Spinal cord (tissue), 10 donors: Measurements from ENCODE around the gene CFAP221. TPM values are rescaled to one million over a fixed set of nuclear protein-coding genes. Genes with fewer than 3 reads are reported as not detected.

ENCODE experiments used
- DNase-seq, 6 donors: peaks; one replicate each; pipeline versions ENCODE4 v3.0.0 to v3.0.0-alpha.2; 2013 to 2015; ENCODE audit warnings: low spot score in 6 of 6, low read depth in 4 of 6
- H3K27ac ChIP-seq: one replicate; pipeline ENCODE4 v1.5.1; 2013; ENCODE audit warnings: low read depth, low read length, control low read depth
- H3K27me3 ChIP-seq: one replicate; pipeline ENCODE4 v1.6.1; 2013; ENCODE audit warnings: low read length; ENCODE audit not compliant: control insufficient read depth, insufficient read depth
- H3K36me3 ChIP-seq: one replicate; pipeline ENCODE4 v1.6.1; 2013; ENCODE audit warnings: low read length; ENCODE audit not compliant: control insufficient read depth, insufficient read depth
- H3K4me1 ChIP-seq: one replicate; pipeline ENCODE4 v1.6.1; 2013; ENCODE audit warnings: low read length; ENCODE audit not compliant: control insufficient read depth, insufficient read depth
- H3K4me3 ChIP-seq: one replicate; pipeline ENCODE4 v1.5.1; 2013; ENCODE audit warnings: low read depth, low read length, control low read depth
- H3K9me3 ChIP-seq: one replicate; pipeline ENCODE4 v1.6.1; 2013; ENCODE audit warnings: low read length; ENCODE audit not compliant: control insufficient read depth, insufficient read depth
- WGBS: methylation state at CpG from one replicate; pipeline ENCODE4 v1.1.5; 2013; ENCODE audit warnings: missing lambda C conversion rate; ENCODE audit not compliant: insufficient coverage; 5-methylcytosine and 5-hydroxymethylcytosine counted together
- polyA plus RNA-seq, 2 donors: library from polyadenylated mRNA; unstranded; fragments of 120-200 nt; gene quantifications; one replicate each; pipeline ENCODE4 v1.2.1, GENCODE V29; 2013; ENCODE audit not compliant: insufficient read length in 2 of 2
- total RNA-seq, 2 donors: library from RNA; depleted of rRNA in 1 of 2; stranded (reverse); fragments of 120-200 nt in 1 of 2; fragments of >200 nt in 1 of 2; gene quantifications; one replicate each; pipeline versions ENCODE4 v1.2.3 to v1.2.4, GENCODE V29; 2013 to 2014
- donor health status: healthy.

CFAP221 gene
- total and polyA plus RNA-seq, 4 donors: 12.8 to 20.3 (median 15.7) TPM

DNA sequence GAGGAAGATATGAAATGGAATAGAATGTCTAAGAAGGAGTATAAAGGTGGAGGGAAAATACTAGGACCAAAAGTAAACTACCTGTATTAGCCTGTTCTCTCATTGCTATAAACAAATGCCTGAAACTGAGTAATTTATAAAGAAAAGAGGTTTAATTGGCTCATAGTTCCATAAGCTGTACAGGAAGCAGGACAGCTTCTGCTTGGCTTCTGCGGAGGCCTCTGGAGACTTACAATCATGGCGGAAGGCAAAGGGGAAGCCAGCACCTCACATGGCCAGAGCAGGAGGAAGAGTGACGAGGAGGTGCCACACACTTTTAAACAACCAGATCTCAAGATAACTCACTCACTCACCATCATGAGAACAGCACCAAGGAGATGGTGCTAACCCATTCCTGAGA lies 101.9 kb downstream of the CFAP221 start:
- H3K27me3 ChIP-seq: no peaks in the 10 kb centered on the region
- 100% methylated on average over 2 of the region's 3 CpGs for WGBS

DNA sequence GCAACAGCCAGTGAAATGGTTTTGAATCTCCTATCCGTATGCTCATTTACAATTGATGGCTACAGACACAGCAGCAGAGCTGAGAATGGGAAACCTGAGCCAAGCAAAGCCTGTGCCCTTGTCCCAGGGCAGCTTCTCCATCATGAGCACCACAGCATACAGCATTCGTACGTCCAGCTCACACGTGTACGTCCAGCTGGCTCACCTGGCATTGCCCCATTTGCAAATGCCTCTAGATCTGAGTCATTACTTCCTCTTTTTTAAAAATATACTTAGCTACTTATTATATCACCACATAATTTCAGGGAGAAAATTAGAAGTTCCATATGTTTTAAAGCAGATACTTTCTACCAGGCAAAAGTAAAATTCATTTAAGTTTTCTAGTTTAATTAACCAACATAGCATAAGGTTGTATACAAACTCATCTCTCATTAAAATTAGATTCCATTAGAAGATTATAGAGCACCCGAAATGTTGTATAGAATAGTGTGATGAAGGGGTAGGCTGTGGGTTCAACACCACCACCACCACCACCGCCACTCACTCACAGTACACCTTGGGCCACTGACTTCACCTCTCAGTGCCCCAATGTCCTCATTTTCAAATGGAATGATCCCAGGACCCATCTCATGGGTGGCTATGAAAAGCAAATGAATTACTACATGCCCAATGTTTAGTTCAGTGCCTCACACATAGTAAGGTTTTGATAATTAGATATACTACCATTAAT lies 103.4 kb downstream of the CFAP221 start:
- no peaks in the 10 kb centered on the region for H3K4me1 ChIP-seq
- H3K4me3 ChIP-seq: no peak overlapping the region
- 80% methylated on average over 6 of the region's 7 CpGs for WGBS
- no peaks in the 10 kb centered on the region for H3K27me3 ChIP-seq
- no peak overlapping the region for H3K27ac ChIP-seq
- no peaks in the 10 kb centered on the region for H3K9me3 ChIP-seq
- DNase-seq: no peak
- H3K36me3 ChIP-seq: no peaks in the 10 kb centered on the region

More for the DNA sequence above, 101.9 kb downstream of the CFAP221 start:
- Histone ChIP-seq H3K36me3 (no peaks in the 10 kb centered on the region), H3K4me1 (no peaks in the 10 kb centered on the region), H3K9me3 (no peaks in the 10 kb centered on the region), H3K4me3 (no peak overlapping the region), H3K27ac (no peak overlapping the region)
- DNase-seq: no peak

DNA sequence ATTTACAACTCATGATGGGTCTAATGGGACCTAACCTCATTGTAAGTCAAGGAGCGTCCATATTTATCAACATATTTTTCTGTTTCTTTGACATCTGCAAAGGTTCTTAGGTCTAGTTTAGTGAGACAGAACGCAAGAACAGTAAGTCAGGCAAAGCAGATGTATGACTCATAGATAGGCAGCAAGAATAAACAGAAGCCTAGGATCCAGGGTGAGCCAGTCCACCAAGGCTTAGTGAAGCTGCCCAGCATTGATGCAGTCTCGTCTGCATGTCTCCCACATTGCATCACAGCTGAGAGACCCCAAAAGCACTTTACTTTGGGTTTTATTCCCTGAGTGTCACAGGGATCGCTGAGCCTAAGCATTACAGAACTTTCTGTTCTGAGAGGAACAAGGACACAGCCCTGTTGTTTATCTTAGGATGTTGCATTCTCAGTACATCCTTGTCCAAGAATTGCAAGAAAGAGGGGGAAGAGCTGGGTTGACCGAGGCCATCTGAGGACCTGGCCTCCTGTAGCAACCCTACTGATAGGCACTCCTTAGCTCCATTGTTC lies 105.2 kb downstream of the CFAP221 start:
- 86% methylated on average over 2 of the region's 5 CpGs for WGBS
- no peak for DNase-seq

DNA sequence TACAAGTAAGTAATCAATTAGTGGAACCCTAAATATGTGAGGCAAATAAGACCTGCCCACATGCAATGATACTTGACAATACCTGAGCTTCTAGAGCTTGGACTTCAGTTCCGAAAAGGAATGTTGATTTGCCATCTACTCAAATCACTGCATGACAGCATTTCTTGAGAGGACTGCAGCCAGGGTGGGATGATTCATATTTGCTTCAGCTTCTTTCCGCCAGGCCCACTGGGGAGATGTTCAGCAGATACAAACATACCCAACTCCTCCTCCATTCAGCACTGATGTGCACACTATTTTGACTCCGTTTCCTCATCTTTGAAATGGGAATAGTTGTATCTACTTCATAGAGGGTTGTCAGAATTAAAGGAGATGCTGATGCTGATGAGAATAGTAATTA lies 106.0 kb downstream of the CFAP221 start:
- WGBS: no CpG with 5 or more reads among the region's 3 CpGs
- no peaks in the 10 kb centered on the region for H3K4me1 ChIP-seq
- H3K27me3 ChIP-seq: no peaks in the 10 kb centered on the region
- H3K9me3 ChIP-seq: no peaks in the 10 kb centered on the region
- DNase-seq: no peak
- H3K27ac ChIP-seq: no peak overlapping the region
- no peaks in the 10 kb centered on the region for H3K36me3 ChIP-seq
- H3K4me3 ChIP-seq: no peak overlapping the region

More for the DNA sequence above, 105.2 kb downstream of the CFAP221 start:
- no peaks in the 10 kb centered on the region for H3K27me3 ChIP-seq
- no peaks in the 10 kb centered on the region for H3K36me3 ChIP-seq
- no peak overlapping the region for H3K27ac ChIP-seq
- no peaks in the 10 kb centered on the region for H3K4me1 ChIP-seq
- no peaks in the 10 kb centered on the region for H3K9me3 ChIP-seq
- H3K4me3 ChIP-seq: no peak overlapping the region

DNA sequence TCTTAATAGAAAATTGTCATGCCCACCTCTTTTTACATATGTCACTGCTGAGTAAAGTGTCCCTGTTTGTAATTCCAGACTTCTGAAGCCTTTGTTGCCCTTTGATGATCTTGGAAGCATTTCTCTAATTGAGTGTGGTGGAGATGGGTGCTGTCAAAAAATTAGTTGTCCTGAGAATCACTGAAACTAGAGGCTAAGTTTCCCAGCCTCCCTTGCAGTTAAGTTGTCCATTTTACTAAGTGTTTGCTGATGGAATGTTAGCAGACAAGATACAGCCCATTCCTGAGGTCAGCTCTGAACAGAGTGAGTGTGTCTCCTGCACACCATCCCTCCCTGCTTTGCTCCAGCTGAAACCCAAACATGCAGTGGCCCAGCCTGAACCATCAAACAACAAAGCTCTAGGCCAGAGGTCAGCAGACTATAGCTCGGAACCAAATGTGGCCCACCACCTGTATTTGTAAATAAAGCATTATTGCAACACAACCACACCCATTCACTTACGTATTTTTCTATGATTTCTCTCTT lies 106.7 kb downstream of the CFAP221 start:
- no peak overlapping the region for H3K27ac ChIP-seq
- H3K36me3 ChIP-seq: no peaks in the 10 kb centered on the region
- no peak for DNase-seq
- H3K27me3 ChIP-seq: no peaks in the 10 kb centered on the region
- WGBS: no CpG with 5 or more reads among the region's 2 CpGs
- no peaks in the 10 kb centered on the region for H3K9me3 ChIP-seq
- H3K4me3 ChIP-seq: no peak overlapping the region
- H3K4me1 ChIP-seq: no peaks in the 10 kb centered on the region

DNA sequence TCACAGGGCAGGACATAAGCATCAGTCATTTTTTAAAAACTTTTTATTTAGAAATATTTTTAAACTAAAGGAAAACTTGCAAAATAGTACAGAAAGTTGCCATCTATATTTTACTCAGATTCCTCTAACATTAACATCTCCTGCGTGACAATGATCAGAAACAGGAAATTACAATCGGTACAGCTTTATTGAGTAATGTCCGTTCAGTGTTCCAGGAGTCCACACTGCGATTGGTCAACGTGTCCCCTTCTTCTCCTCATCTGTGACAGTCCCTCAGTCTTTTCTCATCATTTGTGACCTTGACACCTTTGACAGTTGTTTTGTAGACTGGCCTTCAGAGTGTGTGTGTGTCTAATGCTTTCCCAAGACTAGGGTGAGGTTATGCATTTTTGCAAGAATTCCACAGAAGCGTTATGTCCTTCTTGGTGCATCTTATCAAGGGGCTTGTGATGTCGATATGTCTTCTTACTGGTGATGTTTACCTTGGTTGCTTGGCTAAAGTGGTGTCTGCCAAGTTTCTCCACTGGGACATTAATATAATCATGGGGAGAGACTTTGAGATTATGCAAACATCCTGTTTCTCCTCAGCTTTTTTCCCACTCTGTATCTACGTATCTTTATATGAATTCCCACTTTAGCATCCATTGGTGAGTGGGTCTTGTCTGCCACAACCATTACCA lies 113.4 kb downstream of the CFAP221 start:
- H3K27me3 ChIP-seq: no peaks in the 10 kb centered on the region
- no peaks in the 10 kb centered on the region for H3K36me3 ChIP-seq
- H3K27ac ChIP-seq: no peak overlapping the region
- no peaks in the 10 kb centered on the region for H3K9me3 ChIP-seq
- H3K4me1 ChIP-seq: no peaks in the 10 kb centered on the region
- 94% methylated on average over 7 of the region's 8 CpGs for WGBS
- no peak for DNase-seq
- H3K4me3 ChIP-seq: no peak overlapping the region

DNA sequence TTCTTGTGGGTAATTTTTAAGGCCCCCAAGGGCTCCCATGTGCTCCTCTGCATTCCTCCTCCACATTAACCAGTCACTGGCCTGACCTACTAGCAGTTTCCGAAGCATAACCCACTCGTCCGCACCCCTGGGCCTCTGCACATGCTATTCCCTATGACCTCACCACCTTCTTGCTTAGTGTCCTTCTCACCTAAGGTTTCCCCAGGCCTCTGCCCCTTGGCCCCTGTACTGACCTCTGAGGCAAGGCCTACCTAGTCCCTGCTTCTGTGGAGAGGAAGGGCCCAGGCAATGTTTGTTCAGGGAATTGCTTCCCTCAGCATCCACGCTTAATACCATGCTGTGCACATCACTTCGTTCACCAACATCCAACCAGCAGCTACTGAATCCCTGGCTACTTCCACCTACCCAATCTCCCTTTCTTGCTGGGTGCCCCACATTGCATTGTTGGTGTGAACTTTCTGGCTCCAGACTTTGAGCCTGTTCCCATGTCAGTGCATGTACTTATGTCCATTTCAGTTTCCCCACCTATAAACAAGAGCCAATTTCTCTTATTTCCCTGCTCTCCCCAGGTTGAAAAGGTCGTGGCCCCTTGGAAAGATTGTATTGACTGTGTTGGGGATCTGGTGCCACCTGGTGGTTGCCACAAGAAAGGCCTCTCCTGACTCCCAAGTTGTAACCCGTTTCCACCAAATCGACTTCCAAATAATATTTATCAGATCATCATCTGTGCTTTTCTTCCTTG lies 115.5 kb downstream of the CFAP221 start:
- no peak overlapping the region for H3K4me3 ChIP-seq
- H3K27me3 ChIP-seq: no peaks in the 10 kb centered on the region
- no peaks in the 10 kb centered on the region for H3K4me1 ChIP-seq
- 98% methylated on average over 5 of the region's 8 CpGs for whole genome bisulfite sequencing
- no peaks in the 10 kb centered on the region for H3K9me3 ChIP-seq
- no peaks in the 10 kb centered on the region for H3K36me3 ChIP-seq
- peak in 1 of 6 donors; percentile 22 for DNase-seq
- no peak overlapping the region for H3K27ac ChIP-seq

DNA sequence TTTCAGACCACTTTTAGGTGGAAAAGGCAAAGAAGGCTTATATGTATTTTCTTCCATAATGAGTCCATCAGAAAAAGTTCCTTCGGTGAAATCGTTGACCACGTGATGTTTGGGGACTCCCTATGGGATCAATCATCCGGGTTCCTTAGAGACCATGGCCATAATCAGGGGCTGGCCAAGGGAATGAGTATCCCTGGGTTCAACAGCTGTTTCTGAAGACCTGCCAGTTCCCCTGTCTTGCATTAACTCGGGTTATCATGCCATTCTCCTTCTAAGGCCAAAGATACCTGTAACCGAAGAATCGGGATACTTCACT lies 116.1 kb downstream of the CFAP221 start:
- WGBS: 53% methylated on average over 7 of the region's 7 CpGs
- Histone ChIP-seq H3K9me3 (no peaks in the 10 kb centered on the region), H3K27me3 (no peaks in the 10 kb centered on the region), H3K4me1 (no peaks in the 10 kb centered on the region), H3K36me3 (no peaks in the 10 kb centered on the region), H3K27ac (no peak overlapping the region), H3K4me3 (no peak overlapping the region)
- DNase-seq: no peak

DNA sequence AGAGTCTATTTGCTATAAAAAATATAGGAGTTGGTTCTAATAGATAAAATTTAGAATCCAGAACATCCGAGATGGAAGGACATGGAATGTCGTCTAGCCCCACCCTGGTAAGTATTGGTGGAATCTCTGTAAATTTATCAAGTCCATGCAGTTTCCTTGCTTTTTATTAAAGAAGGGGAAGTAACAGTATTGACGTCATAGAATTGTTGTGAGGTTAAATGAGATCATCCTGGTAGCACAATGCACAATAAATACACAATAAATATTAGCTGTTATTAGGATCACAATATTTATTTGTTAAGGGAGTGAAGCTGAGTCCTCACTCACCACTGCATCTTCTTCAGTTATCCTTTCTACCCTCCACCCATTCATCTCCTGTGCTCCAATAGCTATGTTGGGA lies 118.0 kb downstream of the CFAP221 start:
- H3K4me1 ChIP-seq: no peaks in the 10 kb centered on the region
- no CpG with 5 or more reads among the region's 3 CpGs for WGBS
- H3K27ac ChIP-seq: no peak overlapping the region
- no peaks in the 10 kb centered on the region for H3K9me3 ChIP-seq
- DNase-seq: no peak
- no peak overlapping the region for H3K4me3 ChIP-seq
- no peaks in the 10 kb centered on the region for H3K27me3 ChIP-seq
- no peaks in the 10 kb centered on the region for H3K36me3 ChIP-seq
